CMK (cell line): ENCODE data around the gene SOCS7.

Experiments
- DNase-seq: peaks from one replicate; pipeline ENCODE4 v3.0.0-alpha.2; 2010; ENCODE audit warnings: low read depth

Gene SOCS7

GRCh38 chr17:38336838-38337237 is 14.8 kb upstream of the SOCS7 start:
- no peak for DNase-seq

GRCh38 chr17:38338053-38338452 is 13.6 kb upstream of the SOCS7 start:
- no peak for DNase-seq

GRCh38 chr17:38338535-38338934 is 13.1 kb upstream of the SOCS7 start:
- DNase-seq = no peak

GRCh38 chr17:38339891-38340290 is 11.8 kb upstream of the SOCS7 start:
- DNase-seq = no peak

GRCh38 chr17:38341035-38341721 is 10.5 kb upstream of the SOCS7 start:
- DNase-seq = no peak

- no peak for DNase-seq
Observed at GRCh38 chr17:38342886-38343607, 8.6 kb upstream of the SOCS7 start.

- DNase-seq = no peak
Observed at GRCh38 chr17:38343608-38344419, 7.8 kb upstream of the SOCS7 start, which contains the start of gene GPR179. Gene GPR179 (minus strand): TSS chr17:38343956. CDS start chr17:38343789, 167 bp downstream.

GRCh38 chr17:38344420-38344745 is 7.3 kb upstream of the SOCS7 start:
- DNase-seq = no peak

- no peak for DNase-seq
Observed at GRCh38 chr17:38345743-38346142, 5.9 kb upstream of the SOCS7 start.

- DNase-seq = peak; percentile 68
Observed at GRCh38 chr17:38349097-38349730, 2.4 kb upstream of the SOCS7 start.

- DNase-seq = no peak
Observed at GRCh38 chr17:38350035-38350434, 1.6 kb upstream of the SOCS7 start.

- DNase-seq = no peak
Observed at GRCh38 chr17:38352245-38353085, 821 bp downstream of the SOCS7 start.

GRCh38 chr17:38353086-38353604 is 1.5 kb downstream of the SOCS7 start:
- no peak for DNase-seq

- DNase-seq = no peak
Observed at GRCh38 chr17:38353668-38354067, 2.0 kb downstream of the SOCS7 start.

GRCh38 chr17:38354466-38354865 is 2.8 kb downstream of the SOCS7 start:
- DNase-seq = no peak

GRCh38 chr17:38355251-38355650 is 3.6 kb downstream of the SOCS7 start:
- DNase-seq = no peak

GRCh38 chr17:38357486-38358123 is 6.0 kb downstream of the SOCS7 start:
- no peak for DNase-seq

- DNase-seq = no peak
Observed at GRCh38 chr17:38358586-38359513, 7.2 kb downstream of the SOCS7 start.

- DNase-seq = no peak
Observed at GRCh38 chr17:38361694-38362465, 10.2 kb downstream of the SOCS7 start.
